ENCODE results near the gene RND3. TPM values are rescaled to one million over a fixed set of nuclear protein-coding genes. Genes with fewer than 3 reads are reported as not detected.

RND3 gene
- total RNA-seq, 6 donors from 2014 or later, result 13.0 to 40.0 (median 26.7) TPM

- no peak overlapping the region for H3K27ac ChIP-seq
- no peaks in the 10 kb centered on the region for H3K27me3 ChIP-seq
- no peak overlapping the region for H3K4me3 ChIP-seq
- H3K36me3 ChIP-seq, result no peaks in the 10 kb centered on the region
- ATAC-seq (ENCODE audit: low FRiP score in 2 of 2), result no peak
- WGBS, 2 donors, result 89 to 95% methylated on average over 4 of the region's 4 CpGs
- no peaks in the 10 kb centered on the region for H3K4me1 ChIP-seq
- TF ChIP-seq POLR2A (IDR thresholded peaks at IDR 0.05) (no peak), EP300 (IDR thresholded peaks at IDR 0.05) (no peak), POLR2AphosphoS5 (IDR thresholded peaks at IDR 0.05) (no peak), CTCF (IDR thresholded peaks at IDR 0.05) (no peak)
- no peaks in the 10 kb centered on the region for H3K9me3 ChIP-seq
- no peak for DNase-seq
Observed at GRCh38 chr2:150522269-150522668, 34.8 kb upstream of the RND3 start.

GRCh38 chr2:150520887-150521664, 33.6 kb upstream of the RND3 start:
- Histone ChIP-seq H3K4me3 (no peak overlapping the region), H3K9me3 (no peaks in the 10 kb centered on the region), H3K27ac (no peak overlapping the region), H3K27me3 (no peaks in the 10 kb centered on the region), H3K4me1 (no peaks in the 10 kb centered on the region), H3K36me3 (no peaks in the 10 kb centered on the region)
- no peak for DNase-seq
- no peak for TF ChIP-seq EP300 (IDR thresholded peaks at IDR 0.05)
- TF ChIP-seq CTCF (IDR thresholded peaks at IDR 0.05), result no peak
- no peak for TF ChIP-seq POLR2AphosphoS5 (IDR thresholded peaks at IDR 0.05)
- no peak for TF ChIP-seq POLR2A (IDR thresholded peaks at IDR 0.05)
- WGBS, 2 donors, result 49 to 50% methylated on average over 4 of the region's 4 CpGs
- peak in 1 of 2 donors; percentile 9 for ATAC-seq (ENCODE audit: low FRiP score in 2 of 2)

- TF ChIP-seq POLR2AphosphoS5 (IDR thresholded peaks at IDR 0.05) (no peak), CTCF (IDR thresholded peaks at IDR 0.05) (no peak), EP300 (IDR thresholded peaks at IDR 0.05) (no peak), POLR2A (IDR thresholded peaks at IDR 0.05) (no peak)
- no peak for ATAC-seq (ENCODE audit: low FRiP score in 2 of 2)
- Histone ChIP-seq H3K27me3 (no peaks in the 10 kb centered on the region), H3K27ac (no peak overlapping the region), H3K9me3 (no peaks in the 10 kb centered on the region), H3K4me1 (no peaks in the 10 kb centered on the region), H3K36me3 (no peaks in the 10 kb centered on the region), H3K4me3 (no peak overlapping the region)
- DNase-seq, result no peak
- 74 to 80% methylated on average over 4 of the region's 4 CpGs for WGBS, 2 donors
Observed at GRCh38 chr2:150520033-150520432, 32.6 kb upstream of the RND3 start.

DNA sequence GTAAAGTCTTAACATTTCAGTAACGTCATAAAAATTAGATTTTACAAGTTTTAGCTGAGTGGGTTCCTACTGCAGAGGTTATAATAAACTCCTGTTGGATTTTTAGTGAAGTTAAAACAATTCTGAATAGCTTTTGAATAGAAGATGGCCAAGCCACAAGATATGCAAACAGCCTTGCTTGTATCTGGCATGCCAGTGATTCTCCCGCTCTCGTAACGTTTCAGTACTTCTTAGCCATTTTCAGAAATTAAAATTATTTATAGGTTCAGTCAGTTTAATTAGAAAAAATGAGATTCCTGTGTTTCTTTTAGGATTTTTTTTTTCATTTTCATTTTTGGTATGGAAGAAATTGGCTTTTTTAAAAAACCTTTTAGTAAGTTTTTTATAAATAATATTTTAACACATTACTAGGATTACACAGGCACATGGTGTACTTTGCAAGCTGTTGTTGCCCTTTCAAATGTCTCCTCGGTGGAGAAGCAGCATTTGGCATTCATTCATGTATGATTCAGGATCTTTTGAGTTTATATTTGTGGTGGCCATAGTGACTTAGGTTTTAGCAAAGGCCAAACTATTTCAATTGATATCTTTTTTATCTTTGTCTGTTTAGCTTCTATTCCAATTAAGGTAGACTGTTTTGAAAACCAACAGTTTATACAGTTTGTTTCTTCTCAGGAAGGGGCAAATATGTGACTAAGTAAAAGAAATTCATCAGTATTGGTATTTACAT, 30.6 kb upstream of the RND3 start:
- Histone ChIP-seq H3K9me3 (no peaks in the 10 kb centered on the region), H3K27ac (no peak overlapping the region), H3K27me3 (no peaks in the 10 kb centered on the region), H3K4me1 (no peaks in the 10 kb centered on the region), H3K4me3 (no peak overlapping the region), H3K36me3 (no peaks in the 10 kb centered on the region)
- peak in 1 of 2 donors; percentile 79 for ATAC-seq (ENCODE audit: low FRiP score in 2 of 2)
- DNase-seq, result no peak
- 76 to 77% methylated on average over 5 of the region's 5 CpGs for WGBS, 2 donors
- TF ChIP-seq EP300 (IDR thresholded peaks at IDR 0.05) (no peak), POLR2AphosphoS5 (IDR thresholded peaks at IDR 0.05) (no peak), POLR2A (IDR thresholded peaks at IDR 0.05) (no peak), CTCF (IDR thresholded peaks at IDR 0.05) (no peak)

Measured in upper lobe of left lung (tissue), 6 donors.